Measurements from ENCODE around the gene P2RY14.

DNA sequence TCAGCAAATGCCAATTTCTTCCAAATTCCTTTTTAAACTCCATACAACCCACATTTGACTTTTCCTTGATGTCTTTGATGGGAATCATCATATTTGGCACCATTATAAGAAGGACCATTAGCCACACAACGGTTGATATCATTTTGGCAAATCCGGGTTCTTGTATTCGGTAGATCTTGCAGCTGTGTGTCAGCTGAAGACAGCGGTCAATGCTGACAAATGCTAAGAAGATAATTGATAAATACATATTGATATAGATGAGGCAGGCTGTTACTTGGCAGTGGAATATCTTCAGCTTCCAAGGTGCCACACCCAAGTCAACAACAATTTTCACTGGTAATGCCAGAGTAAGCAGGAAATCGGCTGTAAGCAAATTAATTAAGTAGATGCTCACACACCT, 79.5 kb downstream of the P2RY14 start:
- TF ChIP-seq, protein P1, sequence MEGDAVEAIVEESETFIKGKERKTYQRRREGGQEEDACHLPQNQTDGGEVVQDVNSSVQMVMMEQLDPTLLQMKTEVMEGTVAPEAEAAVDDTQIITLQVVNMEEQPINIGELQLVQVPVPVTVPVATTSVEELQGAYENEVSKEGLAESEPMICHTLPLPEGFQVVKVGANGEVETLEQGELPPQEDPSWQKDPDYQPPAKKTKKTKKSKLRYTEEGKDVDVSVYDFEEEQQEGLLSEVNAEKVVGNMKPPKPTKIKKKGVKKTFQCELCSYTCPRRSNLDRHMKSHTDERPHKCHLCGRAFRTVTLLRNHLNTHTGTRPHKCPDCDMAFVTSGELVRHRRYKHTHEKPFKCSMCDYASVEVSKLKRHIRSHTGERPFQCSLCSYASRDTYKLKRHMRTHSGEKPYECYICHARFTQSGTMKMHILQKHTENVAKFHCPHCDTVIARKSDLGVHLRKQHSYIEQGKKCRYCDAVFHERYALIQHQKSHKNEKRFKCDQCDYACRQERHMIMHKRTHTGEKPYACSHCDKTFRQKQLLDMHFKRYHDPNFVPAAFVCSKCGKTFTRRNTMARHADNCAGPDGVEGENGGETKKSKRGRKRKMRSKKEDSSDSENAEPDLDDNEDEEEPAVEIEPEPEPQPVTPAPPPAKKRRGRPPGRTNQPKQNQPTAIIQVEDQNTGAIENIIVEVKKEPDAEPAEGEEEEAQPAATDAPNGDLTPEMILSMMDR (IDR thresholded peaks at IDR 0.05) = no peak
- TF ChIP-seq EP300 (IDR thresholded peaks at IDR 0.05; ENCODE audit: low read depth) (no peak), POLR2A (IDR thresholded peaks at IDR 0.05) (no peak)

Data from transverse colon (tissue), 3 donors.